NCI-H526 treated with DMSO at 0.1 percent for 48 hours (cell line): ENCODE measurements around the gene FOXJ2.
"Not testable (repeated sequence)": the region's sequence is repeated elsewhere in the genome, so short reads cannot be mapped to it uniquely, and the experiment has no call there.

ENCODE experiments used
- DNase-seq: peaks from one replicate; lab custom pipeline; 2025; lab: John Stamatoyannopoulos, UW

FOXJ2 gene

DNA sequence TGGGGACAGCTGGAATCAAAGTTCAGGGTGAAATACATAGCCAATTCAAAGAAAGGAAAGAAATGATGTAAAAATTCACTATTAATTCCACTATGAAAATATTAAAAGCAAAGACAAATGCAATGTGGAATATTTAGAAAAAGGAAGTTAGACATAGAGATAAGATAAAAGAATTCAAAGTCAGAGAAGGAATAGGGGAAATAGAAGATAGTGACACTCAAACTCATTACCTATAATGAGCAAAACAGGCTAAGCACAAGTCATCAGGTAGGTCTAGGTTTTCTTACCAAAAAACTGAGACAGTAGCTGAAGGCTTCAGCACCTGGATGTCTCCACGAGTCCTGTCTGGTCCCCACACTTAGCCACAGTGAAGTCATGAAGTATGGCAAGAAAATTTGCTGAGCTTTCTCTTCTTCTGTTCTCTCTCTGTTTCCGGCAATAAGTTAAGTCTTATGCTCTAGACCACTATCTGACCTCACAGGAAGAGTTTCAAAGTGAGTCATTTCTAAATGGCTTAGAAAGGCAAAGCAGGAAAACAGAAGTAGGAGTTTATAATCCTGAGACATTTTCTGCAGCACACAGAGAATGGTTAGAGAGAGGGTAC, 33.6 kb downstream of the FOXJ2 start, which contains the start of gene C3AR1:
Gene C3AR1, minus strand, starts transcription at position 369 of the 604 bp plus-strand sequence. CDS start 6,174 bp downstream, outside the sequence.
- DNase-seq, result no peak

DNA sequence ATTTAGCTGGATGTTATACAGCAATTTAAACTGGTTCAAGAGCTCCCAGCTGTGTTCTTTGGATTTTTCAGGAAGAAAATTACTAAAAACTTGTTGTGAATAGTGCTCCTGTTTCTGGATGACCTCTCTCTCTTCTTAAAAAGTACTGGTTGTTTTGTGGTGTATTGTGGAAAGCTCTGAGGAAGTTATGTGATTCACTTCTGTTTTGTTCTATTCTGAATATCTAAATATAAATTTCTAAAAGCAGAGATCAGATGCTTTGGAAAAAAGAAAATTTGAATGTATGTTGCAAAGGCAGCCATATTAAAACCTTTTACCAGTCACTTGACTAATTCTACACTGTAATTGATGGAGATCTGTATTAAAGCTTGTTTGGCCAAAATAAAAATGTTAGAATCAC, 37.1 kb downstream of the FOXJ2 start:
- no peak for DNase-seq

DNA sequence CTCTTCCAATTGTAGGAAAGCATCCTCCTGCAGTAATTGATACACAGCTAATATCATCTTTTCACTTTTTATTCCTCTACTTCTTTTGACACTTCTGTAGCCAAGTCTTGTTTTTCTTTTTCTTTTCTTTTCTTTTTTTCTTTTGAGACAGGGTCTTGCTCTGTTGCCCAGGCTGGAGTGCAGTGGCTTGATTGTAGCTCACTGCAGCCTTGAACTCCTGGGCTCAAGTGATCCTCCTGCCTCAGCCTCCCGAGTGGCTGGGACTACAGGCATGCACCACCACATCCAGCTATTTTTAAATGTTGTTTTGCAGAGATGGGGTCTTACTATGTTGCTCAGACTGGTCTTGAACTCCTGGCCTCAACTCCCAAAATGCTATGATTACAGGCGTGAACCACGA, 39.3 kb downstream of the FOXJ2 start:
- DNase-seq, result not testable (repeated sequence)

DNA sequence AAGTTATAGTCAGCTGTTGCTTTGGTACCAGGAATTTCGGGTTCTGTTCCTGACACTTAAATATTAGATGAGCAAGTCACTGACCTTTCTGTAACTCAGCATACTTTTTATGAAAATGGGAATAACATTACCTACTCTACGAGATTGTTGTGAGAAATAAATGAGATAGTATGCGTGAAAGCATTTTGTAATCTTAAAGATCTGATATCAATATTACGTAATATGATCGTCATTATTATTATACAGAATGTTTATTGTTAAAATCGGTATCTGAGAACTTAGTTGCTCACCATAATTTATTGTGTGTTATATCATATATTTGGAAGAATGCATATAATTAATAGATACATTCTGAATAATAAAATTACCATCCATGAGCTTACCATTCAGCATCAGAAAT, 43.4 kb downstream of the FOXJ2 start:
- no peak for DNase-seq

DNA sequence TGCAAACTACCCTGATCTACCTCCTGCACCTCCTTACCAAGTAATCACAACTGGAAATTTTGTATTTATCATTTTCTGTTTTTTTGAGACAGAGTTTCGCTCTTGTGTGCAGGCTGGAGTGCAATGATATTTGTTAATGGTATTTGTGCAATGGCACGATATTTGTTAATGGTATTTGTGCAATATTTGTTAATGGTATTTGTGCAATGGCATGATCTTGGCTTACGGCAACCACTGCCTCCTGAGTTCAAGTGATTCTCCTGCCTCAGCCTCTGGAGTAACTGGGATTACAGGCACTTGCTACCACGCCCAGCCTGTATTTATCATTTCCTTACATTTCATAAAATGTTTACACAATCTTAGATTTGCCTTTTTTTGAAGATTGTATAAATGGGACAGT, 43.9 kb downstream of the FOXJ2 start:
- no peak for DNase-seq

DNA sequence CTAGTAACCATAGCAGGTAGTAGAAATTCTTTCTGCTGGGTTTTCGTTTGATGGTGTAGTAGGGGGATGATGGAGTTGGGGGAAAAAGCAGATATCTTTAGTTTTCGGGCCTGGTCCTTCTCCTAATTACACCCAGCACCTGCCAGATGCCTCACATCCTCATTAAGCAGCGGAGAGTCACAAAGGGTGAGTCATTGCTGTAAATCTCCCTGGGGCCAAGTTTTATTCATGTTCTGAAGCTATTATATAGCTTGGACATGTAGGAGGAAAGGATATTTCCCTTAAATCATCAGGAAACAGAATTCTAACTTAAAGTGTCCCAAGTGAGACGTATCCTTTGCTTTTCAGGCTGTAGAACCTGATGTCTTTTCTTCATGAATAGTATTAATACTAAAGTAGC, 44.7 kb downstream of the FOXJ2 start:
- DNase-seq, result no peak

DNA sequence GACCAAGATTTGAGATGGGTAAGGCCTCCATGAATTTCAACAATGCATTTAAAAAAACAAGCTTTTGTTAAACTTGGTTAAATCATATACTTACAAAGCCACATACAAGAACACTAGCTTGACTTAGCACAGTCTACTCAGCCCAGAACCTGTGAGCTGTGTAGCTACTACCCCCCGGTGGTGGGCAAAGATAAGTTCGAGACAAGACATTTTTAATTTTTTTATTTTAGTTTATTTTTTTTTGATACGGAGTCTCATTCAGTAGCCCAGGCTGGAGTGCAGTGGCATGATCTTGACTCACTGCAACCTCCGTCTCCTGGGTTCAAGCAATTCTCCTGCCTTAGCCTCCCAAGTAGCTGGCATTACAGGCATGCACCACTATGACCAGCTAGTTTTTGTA, 45.9 kb downstream of the FOXJ2 start:
- DNase-seq, result peak; percentile 35

DNA sequence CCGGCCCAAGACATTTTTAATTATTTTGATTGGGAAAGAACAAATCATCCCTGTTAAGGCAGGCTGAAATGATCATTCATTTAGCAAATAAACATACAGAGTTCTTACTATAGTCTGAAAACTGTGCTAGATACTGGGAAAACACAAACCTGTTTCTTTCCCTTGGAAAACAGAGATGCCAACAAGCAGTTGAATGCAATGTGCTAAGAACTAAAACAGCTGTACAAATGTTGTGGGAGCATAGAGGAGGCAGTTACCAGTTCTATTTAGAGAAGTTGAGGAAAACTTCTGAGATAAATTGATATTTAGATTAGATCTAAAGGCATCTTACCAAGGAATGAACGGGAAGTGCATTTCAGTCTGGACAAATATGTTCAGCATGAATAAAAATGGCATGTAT, 46.4 kb downstream of the FOXJ2 start:
- DNase-seq, result no peak

DNA sequence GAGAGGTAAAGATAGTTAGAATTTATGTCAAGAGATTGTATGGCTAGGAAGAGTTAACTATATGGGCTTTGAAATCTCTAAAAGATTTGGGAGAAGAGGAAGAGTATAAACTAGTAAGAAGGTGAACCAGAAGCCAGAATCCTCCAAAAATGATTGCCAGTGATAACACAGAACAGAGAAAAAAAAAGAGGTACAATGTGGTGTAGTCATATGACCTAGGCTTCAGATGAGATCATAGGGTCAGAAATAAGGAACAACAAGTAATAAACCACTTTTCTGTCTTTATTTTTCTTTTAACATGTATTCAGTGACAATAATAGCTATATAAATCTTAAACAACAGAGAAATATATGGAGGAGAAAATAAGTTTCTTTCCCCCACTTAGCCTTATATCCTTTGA, 47.6 kb downstream of the FOXJ2 start:
- DNase-seq, result no peak

DNA sequence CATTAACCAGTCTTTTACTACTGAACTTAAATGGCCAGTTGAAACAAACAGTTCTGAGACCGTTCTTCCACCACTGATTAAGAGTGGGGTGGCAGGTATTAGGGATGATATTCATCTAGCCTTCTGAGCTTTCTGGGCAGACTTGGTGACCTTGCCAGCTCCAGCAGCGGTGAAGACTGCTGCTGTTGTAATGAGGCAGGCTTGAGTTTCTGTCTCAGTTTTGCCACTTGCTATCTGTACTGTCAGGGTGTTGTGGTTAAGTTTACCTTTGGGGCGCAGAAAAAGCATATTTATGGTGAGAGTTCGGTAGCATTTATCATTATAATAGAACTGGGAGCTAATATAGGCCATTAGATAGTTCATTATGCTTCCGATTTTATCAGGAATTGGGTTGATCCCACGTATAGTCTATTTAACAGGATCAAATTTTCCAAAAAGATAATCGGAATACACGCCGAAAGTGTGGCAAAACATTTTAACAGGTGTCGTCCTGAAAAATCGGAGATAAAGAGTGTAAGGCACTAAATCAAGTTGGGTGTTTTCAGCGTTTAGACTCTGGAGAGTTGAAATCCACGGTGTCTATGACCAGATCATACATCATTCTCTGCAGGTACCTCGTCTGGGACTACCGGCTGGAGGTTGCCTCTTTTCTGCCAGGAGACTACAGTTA, 48.9 kb downstream of the FOXJ2 start:
- DNase-seq, result no peak

DNA sequence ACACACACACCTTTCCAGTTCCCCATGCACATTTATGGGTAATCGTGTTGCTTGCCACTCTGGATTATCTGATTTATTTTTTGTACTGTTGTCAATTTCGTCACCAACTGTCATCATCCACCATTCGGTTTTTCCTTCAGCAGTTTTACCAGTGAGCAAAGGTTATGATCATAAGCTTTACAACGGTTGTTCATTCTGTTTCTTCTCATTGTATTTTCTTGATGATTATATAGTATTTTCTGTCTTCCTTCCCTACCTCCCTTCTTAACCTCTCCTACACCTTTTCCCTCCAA, 50.2 kb downstream of the FOXJ2 start:
- DNase-seq, result no peak

DNA sequence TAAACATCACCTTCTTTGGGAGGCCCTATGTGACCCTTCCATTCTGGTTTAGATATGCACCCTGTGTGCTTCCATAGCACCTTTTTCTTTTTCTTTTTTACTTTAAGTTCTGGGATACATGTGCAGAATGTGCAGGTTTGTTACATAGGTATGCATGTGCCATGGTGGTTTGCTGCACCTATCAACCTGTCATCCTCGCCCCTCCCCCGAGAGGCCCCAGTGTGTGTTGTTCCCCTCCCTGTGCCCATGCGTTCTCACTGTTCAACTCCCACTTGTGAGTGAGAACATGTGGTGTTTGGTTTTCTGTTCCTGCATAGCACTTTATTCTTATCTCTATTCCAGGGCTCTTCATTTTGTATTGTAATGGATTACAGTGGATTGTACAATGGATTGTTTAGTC, 51.8 kb downstream of the FOXJ2 start:
- not testable (repeated sequence) for DNase-seq

DNA sequence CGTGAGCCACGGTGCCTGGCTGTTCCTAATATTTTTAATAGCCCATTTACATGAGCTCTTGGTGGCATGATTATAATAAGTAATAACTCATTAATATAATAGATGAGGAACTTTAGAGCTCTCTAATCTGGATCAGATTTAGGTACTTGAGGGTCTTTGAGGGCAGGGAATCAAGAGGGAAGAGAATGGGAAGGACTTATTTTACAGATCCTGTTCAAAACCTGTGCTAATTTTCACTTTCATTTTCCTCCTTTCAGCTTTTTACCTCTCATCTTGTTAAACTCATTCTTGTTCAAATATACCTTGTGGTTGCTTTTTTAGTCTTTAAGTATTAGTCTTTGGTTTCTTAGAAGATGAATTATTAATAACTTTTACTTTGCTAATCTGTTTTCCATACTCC, 55.1 kb downstream of the FOXJ2 start:
- no peak for DNase-seq

DNA sequence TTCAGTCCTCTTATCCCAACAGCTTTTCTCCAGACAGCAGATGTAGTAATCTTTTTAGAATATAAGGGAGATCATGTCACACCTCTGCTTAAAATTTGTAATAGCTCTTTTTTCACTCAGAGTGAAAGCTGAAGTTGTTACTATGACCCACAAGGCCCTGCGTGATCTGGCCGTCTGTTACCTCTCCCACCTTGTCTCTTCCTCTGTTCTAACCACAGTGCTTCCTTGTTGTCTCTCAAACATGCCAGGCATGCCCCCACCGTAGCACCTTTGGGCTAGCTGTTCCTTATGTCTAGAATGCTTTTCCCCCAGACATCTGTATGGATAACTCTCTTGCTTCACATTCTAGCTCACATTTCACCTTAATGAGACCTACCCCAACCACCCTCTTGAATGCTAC, 56.1 kb downstream of the FOXJ2 start:
- no peak for DNase-seq

DNA sequence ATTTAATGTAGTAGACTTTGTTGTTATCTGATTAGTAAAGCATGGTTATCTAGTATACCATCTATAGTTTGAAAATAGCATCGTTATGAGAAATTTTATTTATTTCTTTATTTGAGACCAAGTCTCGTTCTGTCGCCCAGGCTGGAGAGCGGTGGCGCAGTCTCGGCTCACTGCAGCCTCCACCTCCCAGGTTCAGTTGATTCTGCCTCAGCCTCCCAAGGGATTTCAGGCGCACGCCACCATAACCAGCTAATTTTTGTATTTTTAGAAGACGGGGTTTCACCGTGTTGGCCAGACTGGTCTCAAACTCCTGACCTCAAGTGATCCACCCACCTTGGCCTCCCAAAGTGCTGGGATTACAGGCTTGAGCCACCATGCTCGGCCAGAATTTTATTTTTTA, 56.8 kb downstream of the FOXJ2 start:
- DNase-seq, result not testable (repeated sequence)

DNA sequence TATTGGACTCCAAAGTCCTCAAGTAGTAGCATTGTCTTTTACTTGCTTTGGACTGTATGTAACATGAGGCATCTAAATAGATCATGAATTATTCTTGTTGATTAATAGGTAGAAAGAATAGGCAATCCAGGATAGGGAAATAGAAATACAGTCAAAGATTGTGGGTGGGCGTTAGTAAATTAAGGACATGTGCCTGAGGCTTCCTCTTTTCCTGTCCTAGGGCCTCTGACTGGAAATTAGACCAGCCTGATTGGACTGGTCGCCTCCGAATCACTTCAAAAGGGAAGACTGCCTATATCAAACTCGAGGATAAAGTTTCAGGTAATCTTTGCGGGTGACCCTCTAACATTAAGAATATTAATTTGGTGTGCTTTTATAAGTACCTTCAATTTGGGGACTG, 57.2 kb downstream of the FOXJ2 start:
- DNase-seq, result no peak

DNA sequence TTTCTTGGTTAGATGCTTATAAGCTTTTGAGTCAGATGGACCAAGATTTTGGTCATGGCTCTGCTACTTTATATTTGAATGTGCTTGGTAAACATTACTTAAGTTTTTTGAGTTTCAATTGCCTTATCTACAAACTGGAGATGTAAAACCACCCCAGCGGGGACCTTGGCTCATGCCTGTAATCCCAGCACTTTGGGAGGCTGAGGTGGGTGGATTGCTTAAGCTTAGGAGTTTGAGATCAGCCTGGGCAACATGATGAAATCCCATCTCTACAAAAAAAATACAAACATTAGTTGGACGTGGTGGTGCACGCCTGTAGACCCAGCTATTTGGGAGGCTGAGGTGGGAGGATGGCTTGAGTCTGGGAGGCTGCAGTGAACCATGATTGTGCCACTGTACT, 60.8 kb downstream of the FOXJ2 start:
- no peak for DNase-seq

DNA sequence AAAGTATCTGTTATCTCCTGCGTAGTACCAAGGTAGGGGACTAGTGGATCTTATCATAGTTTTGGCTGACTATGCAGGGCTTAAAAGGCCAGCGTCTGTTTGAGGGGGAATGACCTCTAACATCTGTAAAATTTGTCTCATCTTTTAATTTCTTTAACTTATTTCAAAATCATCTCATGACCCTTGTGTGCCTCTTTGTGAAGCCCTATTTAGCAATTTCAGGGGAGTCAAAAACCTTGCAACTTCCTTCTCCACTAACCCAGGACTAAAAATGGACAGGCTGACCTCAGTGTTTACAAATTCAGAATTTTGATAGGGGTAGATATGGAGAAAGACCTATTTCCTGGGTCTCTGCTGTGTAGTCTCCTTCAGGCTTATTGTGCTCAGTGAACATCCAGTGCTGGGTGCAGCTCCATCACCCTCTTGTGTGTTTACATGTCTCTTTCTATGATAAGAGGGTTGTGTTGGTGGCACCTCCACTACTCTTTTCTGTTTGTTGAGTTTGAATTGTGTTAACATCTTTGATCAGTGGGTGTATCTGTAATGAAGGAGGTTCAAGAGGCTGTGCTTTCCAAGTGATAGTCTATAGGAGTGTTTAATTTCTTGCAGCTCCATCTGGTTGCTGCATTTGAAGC, 63.9 kb downstream of the FOXJ2 start:
- DNase-seq, result no peak

DNA sequence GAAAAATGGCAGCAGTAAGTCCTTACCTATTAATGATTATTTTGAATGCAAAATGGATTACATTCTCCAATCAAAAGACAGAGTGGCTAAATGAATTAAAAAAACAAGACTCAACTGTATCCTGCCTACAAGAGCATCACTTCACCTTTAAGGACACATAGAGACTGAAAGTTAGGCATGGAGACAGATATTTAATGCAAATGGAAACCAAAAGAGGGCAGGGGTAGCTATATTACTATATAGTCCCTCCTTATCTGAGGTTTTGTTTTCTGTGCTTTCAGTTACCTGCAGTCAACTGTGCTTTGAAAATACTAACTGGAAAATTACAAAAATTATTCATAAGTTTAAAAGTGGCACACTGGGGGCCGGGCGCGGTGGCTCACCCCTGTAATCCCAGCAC, 66.7 kb downstream of the FOXJ2 start:
- no peak for DNase-seq
